Measurements from ENCODE around the gene AKR7A2.

GRCh38 chr1:19325368-19325957 lies 13.5 kb upstream of the AKR7A2 start:
- TF ChIP-seq, protein P1, sequence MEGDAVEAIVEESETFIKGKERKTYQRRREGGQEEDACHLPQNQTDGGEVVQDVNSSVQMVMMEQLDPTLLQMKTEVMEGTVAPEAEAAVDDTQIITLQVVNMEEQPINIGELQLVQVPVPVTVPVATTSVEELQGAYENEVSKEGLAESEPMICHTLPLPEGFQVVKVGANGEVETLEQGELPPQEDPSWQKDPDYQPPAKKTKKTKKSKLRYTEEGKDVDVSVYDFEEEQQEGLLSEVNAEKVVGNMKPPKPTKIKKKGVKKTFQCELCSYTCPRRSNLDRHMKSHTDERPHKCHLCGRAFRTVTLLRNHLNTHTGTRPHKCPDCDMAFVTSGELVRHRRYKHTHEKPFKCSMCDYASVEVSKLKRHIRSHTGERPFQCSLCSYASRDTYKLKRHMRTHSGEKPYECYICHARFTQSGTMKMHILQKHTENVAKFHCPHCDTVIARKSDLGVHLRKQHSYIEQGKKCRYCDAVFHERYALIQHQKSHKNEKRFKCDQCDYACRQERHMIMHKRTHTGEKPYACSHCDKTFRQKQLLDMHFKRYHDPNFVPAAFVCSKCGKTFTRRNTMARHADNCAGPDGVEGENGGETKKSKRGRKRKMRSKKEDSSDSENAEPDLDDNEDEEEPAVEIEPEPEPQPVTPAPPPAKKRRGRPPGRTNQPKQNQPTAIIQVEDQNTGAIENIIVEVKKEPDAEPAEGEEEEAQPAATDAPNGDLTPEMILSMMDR (IDR thresholded peaks at IDR 0.05) = no peak
- TF ChIP-seq SIN3A (IDR thresholded peaks at IDR 0.05; ENCODE audit: borderline replicate concordance, insufficient read depth, low read depth, low read length) (no peak), POLR2AphosphoS5 (IDR thresholded peaks at IDR 0.05; ENCODE audit: low read depth, low read length) (no peak)

Data from Panc1 (cell line).